Measurements from ENCODE around the gene PURA. TPM values are rescaled to one million over a fixed set of nuclear protein-coding genes. Genes with fewer than 3 reads are reported as not detected.

The PURA gene
- polyA plus RNA-seq, 2 of the 4 experiments (the other 2 are of a cell fraction) = 4.5 to 12.7 TPM

DNA sequence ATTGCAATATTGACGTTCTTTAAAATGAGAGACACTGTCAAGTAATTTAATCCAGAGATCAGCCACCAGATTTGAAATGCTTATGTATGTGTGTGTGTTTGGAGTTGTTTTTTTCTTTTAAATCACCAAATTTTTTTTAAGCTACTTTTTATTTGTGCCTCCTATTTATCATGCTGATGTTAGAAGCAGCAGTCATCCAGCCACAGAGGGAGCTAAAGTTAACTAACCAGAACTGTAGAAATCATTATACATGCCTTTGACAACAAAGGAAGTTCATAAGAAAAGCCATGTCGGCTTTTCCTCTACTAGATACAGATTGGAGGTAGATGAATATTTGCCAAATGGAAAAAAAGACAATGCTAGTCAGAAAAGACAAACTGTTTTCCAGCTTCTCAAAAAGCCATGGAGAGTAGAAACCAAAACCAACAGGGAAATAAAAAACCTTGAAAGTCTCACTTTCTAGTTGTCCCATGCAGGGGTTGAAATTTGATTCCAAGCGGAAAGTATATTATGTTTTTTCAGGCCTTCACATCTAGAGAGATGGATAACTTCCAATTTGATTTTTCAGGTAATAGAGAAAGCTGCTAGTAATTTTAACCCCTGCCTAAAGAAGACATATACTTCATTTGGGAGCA lies 4.5 kb downstream of the PURA start:
- no peak for FAIRE-seq
- no peak overlapping the region for H3K4me3 ChIP-seq
- ChIA-PET CTCF (interaction anchor here (0.6 to 12.5 kb wide), 6 partner anchors 11 to 331 kb away, joined by 3 to 125 read pairs (median 4); no protein-coding TSS in a partner anchor), POLR2A (interaction anchor here (4.7 kb wide), 1 partner anchor 11 kb away, joined by 19 read pairs; no protein-coding TSS in a partner anchor)
- peaks cover 32% of the 10 kb centered on the region for H3K4me1 ChIP-seq
- WGBS (ENCODE audit: missing lambda C conversion rate) = 70% methylated on average over 3 of the region's 3 CpGs
- TF ChIP-seq, protein P1, sequence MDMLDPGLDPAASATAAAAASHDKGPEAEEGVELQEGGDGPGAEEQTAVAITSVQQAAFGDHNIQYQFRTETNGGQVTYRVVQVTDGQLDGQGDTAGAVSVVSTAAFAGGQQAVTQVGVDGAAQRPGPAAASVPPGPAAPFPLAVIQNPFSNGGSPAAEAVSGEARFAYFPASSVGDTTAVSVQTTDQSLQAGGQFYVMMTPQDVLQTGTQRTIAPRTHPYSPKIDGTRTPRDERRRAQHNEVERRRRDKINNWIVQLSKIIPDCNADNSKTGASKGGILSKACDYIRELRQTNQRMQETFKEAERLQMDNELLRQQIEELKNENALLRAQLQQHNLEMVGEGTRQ (IDR thresholded peaks at IDR 0.05) = no peak
- peak; percentile 17 for TF ChIP-seq MAFK (IDR thresholded peaks at IDR 0.05; ENCODE audit: partially characterized antibody)
- H3K27ac ChIP-seq = no peak overlapping the region
- peak overlapping the region; percentile 22; the same call in 1 of the 3 replicates for H3K4me2 ChIP-seq
- no peaks in the 10 kb centered on the region for H3K9me3 ChIP-seq
- no peak for ATAC-seq
- DNase-seq (ENCODE audit: low read depth in 1 of 2, low spot score in 1 of 2) = peak in 1 of 2 experiments; percentile 40

DNA sequence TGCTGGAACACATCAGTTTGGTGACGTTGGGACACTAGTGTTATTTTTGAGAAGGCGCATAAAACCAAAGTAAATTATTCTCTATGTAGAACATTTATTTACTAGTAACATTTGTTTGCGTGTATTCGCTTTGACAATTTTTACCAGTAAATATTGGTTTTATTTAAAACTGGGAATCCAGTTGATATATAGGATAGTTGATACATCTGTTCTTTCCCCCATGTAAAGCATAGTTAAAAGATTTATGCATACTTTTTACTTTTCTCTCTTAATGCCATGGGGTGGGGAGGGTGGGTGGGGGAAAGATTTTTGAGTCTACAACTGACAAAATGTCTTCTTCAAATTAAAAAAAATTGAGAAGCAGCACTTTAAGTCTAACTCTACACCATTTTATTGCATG lies 11.7 kb downstream of the PURA start, which contains the start of gene IGIP:
TSS of gene IGIP (plus strand) at position 301 of the 400 bp plus-strand sequence. CDS start 2,540 bp downstream, outside the sequence.
- Histone ChIP-seq H3K4me3 (no peak within 1 kb of the TSS), H3K27ac (no peak within 1 kb of the TSS), H3K4me1 (peaks cover 15% of the 10 kb centered on the region; the same call in 1 of the 3 replicates), H3K4me2 (no peak within 1 kb of the TSS), H3K9me3 (no peaks in the 10 kb centered on the region)
- no peak for FAIRE-seq
- 90% methylated on average over 4 of the region's 4 CpGs for WGBS (ENCODE audit: missing lambda C conversion rate)
- ATAC-seq = no peak
- ChIA-PET CTCF (interaction anchor here (1.7 to 12.5 kb wide), 2 partner anchors 18 to 31 kb away, joined by 3 to 125 read pairs; no protein-coding TSS in a partner anchor), POLR2A (no interaction called here)
- DNase-seq (ENCODE audit: low read depth in 1 of 2, low spot score in 1 of 2) = no peak
- TF ChIP-seq, protein P2, sequence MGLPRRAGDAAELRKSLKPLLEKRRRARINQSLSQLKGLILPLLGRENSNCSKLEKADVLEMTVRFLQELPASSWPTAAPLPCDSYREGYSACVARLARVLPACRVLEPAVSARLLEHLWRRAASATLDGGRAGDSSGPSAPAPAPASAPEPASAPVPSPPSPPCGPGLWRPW (IDR thresholded peaks at IDR 0.05) = no peak
- TF ChIP-seq MYC (IDR thresholded peaks at IDR 0.05; ENCODE audit: borderline replicate concordance, low read length) (no peak), HOXB5 (CRISPR knock-in tag; IDR thresholded peaks at IDR 0.05) (no peak), HOXA7 (CRISPR knock-in tag; IDR thresholded peaks at IDR 0.05) (no peak), SMC3 (IDR thresholded peaks at IDR 0.05) (no peak), MAFK (IDR thresholded peaks at IDR 0.05; ENCODE audit: partially characterized antibody) (no peak), ZSCAN20 (CRISPR knock-in tag; IDR thresholded peaks at IDR 0.05) (no peak)

DNA sequence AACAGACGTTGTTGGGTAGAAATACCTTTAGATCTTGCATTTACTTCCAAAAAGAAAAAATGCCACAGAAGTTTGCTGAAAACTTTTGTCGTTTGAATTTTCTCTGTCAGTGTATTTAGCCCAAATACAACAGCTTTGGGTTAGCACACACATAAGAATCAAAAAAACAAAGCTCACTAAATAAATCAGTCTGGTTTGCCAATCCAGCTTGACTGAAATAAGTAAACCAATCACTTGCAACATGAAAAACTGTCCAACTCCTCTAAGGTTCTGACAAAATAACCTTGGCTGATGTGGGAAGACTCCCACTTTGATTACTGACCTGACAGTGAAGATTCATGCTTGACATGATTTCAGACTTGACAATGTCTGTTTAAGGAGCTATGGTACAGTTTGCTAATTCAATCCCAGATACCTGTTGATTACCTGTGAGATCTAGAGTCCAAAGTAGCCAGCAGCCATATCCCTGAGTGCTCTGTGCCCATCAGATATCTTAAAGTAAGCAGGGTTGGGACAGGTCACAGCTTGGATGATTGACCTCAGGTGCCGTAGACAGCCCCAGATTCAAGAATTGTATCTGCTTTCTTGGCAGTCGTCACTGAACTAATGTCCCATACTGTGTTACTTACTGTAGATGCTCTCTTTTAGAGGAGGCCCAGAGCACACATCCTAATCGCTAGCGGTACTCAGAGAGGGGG lies 12.6 kb downstream of the PURA start:
- TF ChIP-seq ZFP36 (IDR thresholded peaks at IDR 0.05; ENCODE audit: borderline replicate concordance, partially characterized antibody) = no peak
- no peak for TF ChIP-seq KDM1A (IDR thresholded peaks at IDR 0.05; ENCODE audit: low read depth)
- no peak for TF ChIP-seq RFX5 (IDR thresholded peaks at IDR 0.05)
- TF ChIP-seq SREBF2 (IDR thresholded peaks at IDR 0.05) = no peak
- no peak for TF ChIP-seq HEYL (CRISPR knock-in tag; IDR thresholded peaks at IDR 0.05)
- H3K4me2 ChIP-seq = no peak overlapping the region
- H3K4me3 ChIP-seq = no peak overlapping the region
- WGBS (ENCODE audit: missing lambda C conversion rate) = 83% methylated on average over 6 of the region's 6 CpGs
- peaks cover 15% of the 10 kb centered on the region; the same call in 1 of the 3 replicates for H3K4me1 ChIP-seq
- ATAC-seq (no peak; a peak in 1 of 6 replicates), DNase-seq (ENCODE audit: low read depth in 1 of 2, low spot score in 1 of 2) (no peak), FAIRE-seq (no peak)
- no peak overlapping the region for H3K27ac ChIP-seq
- H3K9me3 ChIP-seq = no peaks in the 10 kb centered on the region
- CTCF ChIA-PET = interaction anchor here (0.6 to 1.8 kb wide), 2 partner anchors 19 to 46 kb away, joined by 3 to 5 read pairs; no protein-coding TSS in a partner anchor
- POLR2A ChIA-PET = no interaction called here

DNA sequence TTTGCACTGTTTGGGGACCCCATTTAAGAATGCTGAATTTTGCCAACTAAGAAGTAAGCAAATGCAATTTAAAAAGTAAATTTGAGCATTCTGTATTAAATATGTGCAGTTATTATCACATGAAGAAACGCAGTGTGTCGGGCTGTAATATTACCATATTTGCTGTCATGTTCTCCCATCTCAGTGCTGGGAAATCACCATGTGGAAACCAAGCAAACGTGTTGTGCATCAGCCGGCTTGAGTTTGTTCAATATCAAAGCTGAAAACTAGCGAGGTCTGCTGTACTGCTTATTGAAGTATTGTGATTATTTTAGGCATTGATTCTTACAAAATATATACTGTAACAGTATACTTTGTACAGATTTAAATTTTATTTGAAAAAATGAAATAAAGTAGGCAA lies 14.5 kb downstream of the PURA start:
- Histone ChIP-seq H3K4me2 (no peak overlapping the region), H3K4me3 (no peak overlapping the region), H3K4me1 (peaks cover 16% of the 10 kb centered on the region; the same call in 1 of the 3 replicates), H3K9me3 (no peaks in the 10 kb centered on the region), H3K27ac (no peak overlapping the region)
- ATAC-seq (no peak), DNase-seq (ENCODE audit: low read depth in 1 of 2, low spot score in 1 of 2) (no peak), FAIRE-seq (no peak)
- ChIA-PET CTCF (interaction anchor here (2.0 kb wide), 1 partner anchor 21 kb away, joined by 5 read pairs; no protein-coding TSS in a partner anchor), POLR2A (interaction anchor here (0.6 kb wide), 1 partner anchor 288 kb away, joined by 5 read pairs; no protein-coding TSS in a partner anchor)
- 86% methylated on average over 5 of the region's 5 CpGs for WGBS (ENCODE audit: missing lambda C conversion rate)
- no peak for TF ChIP-seq KDM1A (IDR thresholded peaks at IDR 0.05; ENCODE audit: low read depth)
- no peak for TF ChIP-seq CHD2 (IDR thresholded peaks at IDR 0.05; ENCODE audit: low read length, partially characterized antibody)
- TF ChIP-seq GATA3 (IDR thresholded peaks at IDR 0.05; ENCODE audit: borderline replicate concordance) = no peak
- TF ChIP-seq CEBPB (IDR thresholded peaks at IDR 0.05) = no peak
- no peak for TF ChIP-seq RFX5 (IDR thresholded peaks at IDR 0.05)
- TF ChIP-seq, protein P3, sequence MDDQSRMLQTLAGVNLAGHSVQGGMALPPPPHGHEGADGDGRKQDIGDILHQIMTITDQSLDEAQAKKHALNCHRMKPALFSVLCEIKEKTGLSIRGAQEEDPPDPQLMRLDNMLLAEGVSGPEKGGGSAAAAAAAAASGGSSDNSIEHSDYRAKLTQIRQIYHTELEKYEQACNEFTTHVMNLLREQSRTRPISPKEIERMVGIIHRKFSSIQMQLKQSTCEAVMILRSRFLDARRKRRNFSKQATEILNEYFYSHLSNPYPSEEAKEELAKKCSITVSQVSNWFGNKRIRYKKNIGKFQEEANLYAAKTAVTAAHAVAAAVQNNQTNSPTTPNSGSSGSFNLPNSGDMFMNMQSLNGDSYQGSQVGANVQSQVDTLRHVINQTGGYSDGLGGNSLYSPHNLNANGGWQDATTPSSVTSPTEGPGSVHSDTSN (IDR thresholded peaks at IDR 0.05) = no peak
- TF ChIP-seq, protein P4, sequence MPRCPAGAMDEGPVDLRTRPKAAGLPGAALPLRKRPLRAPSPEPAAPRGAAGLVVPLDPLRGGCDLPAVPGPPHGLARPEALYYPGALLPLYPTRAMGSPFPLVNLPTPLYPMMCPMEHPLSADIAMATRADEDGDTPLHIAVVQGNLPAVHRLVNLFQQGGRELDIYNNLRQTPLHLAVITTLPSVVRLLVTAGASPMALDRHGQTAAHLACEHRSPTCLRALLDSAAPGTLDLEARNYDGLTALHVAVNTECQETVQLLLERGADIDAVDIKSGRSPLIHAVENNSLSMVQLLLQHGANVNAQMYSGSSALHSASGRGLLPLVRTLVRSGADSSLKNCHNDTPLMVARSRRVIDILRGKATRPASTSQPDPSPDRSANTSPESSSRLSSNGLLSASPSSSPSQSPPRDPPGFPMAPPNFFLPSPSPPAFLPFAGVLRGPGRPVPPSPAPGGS (IDR thresholded peaks at IDR 0.05) = no peak
- TF ChIP-seq PHF8 (IDR thresholded peaks at IDR 0.05; ENCODE audit: borderline replicate concordance, low read depth) = no peak
- TF ChIP-seq, protein P2 (IDR thresholded peaks at IDR 0.05) = no peak
- TF ChIP-seq HOXB5 (CRISPR knock-in tag; IDR thresholded peaks at IDR 0.05) = no peak
- no peak for TF ChIP-seq NPAS2 (CRISPR knock-in tag; IDR thresholded peaks at IDR 0.05; ENCODE audit: borderline replicate concordance)
- TF ChIP-seq, protein P5, sequence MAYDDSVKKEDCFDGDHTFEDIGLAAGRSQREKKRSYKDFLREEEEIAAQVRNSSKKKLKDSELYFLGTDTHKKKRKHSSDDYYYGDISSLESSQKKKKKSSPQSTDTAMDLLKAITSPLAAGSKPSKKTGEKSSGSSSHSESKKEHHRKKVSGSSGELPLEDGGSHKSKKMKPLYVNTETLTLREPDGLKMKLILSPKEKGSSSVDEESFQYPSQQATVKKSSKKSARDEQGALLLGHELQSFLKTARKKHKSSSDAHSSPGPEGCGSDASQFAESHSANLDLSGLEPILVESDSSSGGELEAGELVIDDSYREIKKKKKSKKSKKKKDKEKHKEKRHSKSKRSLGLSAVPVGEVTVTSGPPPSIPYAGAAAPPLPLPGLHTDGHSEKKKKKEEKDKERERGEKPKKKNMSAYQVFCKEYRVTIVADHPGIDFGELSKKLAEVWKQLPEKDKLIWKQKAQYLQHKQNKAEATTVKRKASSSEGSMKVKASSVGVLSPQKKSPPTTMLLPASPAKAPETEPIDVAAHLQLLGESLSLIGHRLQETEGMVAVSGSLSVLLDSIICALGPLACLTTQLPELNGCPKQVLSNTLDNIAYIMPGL (CRISPR knock-in tag; IDR thresholded peaks at IDR 0.05; ENCODE audit: borderline replicate concordance) = no peak
